ENCODE measurements around the gene SENP2. TPM values are rescaled to one million over a fixed set of nuclear protein-coding genes. Genes with fewer than 3 reads are reported as not detected.

SENP2 gene
- total RNA-seq, 3 donors from 2014 or later (not counting 1 experiment from before 2014, with no cell fraction given), result 57.8 to 59.8 (median 58.7) TPM

DNA sequence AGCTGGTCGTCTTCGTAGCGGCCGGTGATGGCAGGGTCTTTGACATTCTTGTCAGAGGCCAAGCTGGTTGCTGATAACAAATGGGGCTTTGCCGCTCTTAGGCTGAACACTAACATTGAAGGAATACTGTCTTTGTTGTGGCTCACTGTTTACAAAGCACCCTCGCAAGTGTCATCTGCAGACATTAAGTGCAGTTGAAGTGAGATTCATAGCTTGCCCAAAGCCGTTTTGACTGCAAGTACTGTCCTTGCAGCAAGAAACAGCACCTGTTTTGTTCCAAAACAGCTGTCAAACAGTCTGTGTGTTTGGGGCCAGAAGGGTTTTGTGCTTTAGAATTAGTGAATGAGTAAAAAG is 568 bp downstream of the SENP2 start:
- TF ChIP-seq, protein P1, sequence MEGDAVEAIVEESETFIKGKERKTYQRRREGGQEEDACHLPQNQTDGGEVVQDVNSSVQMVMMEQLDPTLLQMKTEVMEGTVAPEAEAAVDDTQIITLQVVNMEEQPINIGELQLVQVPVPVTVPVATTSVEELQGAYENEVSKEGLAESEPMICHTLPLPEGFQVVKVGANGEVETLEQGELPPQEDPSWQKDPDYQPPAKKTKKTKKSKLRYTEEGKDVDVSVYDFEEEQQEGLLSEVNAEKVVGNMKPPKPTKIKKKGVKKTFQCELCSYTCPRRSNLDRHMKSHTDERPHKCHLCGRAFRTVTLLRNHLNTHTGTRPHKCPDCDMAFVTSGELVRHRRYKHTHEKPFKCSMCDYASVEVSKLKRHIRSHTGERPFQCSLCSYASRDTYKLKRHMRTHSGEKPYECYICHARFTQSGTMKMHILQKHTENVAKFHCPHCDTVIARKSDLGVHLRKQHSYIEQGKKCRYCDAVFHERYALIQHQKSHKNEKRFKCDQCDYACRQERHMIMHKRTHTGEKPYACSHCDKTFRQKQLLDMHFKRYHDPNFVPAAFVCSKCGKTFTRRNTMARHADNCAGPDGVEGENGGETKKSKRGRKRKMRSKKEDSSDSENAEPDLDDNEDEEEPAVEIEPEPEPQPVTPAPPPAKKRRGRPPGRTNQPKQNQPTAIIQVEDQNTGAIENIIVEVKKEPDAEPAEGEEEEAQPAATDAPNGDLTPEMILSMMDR (IDR thresholded peaks at IDR 0.05), result no peak
- H3K36me3 Mint-ChIP-seq, result no peaks in the 10 kb centered on the region
- DNase-seq, result no peak
- Histone ChIP-seq H3K9me3 (ENCODE audit: control insufficient read depth, insufficient read depth, low read length) (no peaks in the 10 kb centered on the region), H3K27ac (ENCODE audit: low read length) (peak overlapping the region; percentile 99), H3K36me3 (ENCODE audit: control insufficient read depth, insufficient read depth, low read length) (peaks cover 2% of the 10 kb centered on the region), H3K4me3 (ENCODE audit: low read length) (peak overlapping the region; percentile 98), H3K4me1 (ENCODE audit: control insufficient read depth, insufficient read depth, low read length) (peaks cover 40% of the 10 kb centered on the region), H3K27me3 (ENCODE audit: control insufficient read depth, insufficient read depth, low read length) (no peaks in the 10 kb centered on the region)
- WGBS (ENCODE audit: insufficient coverage), result 1% methylated on average over 7 of the region's 7 CpGs
- peak overlapping the region; percentile 93 to 98 for H3K27ac Mint-ChIP-seq
- H3K4me1 Mint-ChIP-seq, result peaks cover 47 to 50% of the 10 kb centered on the region in 2 donors
- H3K27me3 Mint-ChIP-seq (ENCODE audit: low read depth in 2 of 2), result no peaks in the 10 kb centered on the region
- H3K9me3 Mint-ChIP-seq, result no peaks in the 10 kb centered on the region
- peak overlapping the region; percentile 92 for H3K4me3 Mint-ChIP-seq
- peak in 1 of 3 donors; percentile 1 for ATAC-seq
- intact Hi-C loops (cut with micrococcal nuclease), result loop anchor here (1.0 to 10.0 kb wide), 6 partner anchors 87 to 1952 kb away; partner anchors contain the start of genes DNAJB11, ETV5, KLHL24 and TMEM41A

DNA sequence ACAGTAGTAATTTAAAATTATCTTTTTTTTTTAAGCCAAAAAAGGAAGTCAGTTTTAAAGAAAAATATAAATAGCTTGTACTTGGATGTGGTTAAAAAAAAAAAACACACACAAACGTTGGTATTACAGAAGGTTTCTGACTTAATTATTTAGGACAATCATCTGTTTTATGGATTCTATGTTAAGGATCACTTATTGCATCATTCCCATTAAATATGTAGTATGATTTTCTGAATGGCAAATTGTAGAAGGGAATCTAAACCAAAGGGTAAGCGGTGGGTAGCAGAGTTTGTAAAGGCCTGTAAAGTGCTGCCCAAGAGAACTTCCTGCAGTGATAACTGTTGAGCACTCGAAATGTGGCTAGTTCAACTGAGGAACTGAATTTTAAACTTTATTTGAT is 8.0 kb downstream of the SENP2 start:
- DNase-seq, result no peak
- Histone ChIP-seq H3K27me3 (ENCODE audit: control insufficient read depth, insufficient read depth, low read length) (no peaks in the 10 kb centered on the region), H3K4me3 (ENCODE audit: low read length) (no peak overlapping the region), H3K27ac (ENCODE audit: low read length) (no peak overlapping the region), H3K36me3 (ENCODE audit: control insufficient read depth, insufficient read depth, low read length) (peaks cover 18% of the 10 kb centered on the region), H3K4me1 (ENCODE audit: control insufficient read depth, insufficient read depth, low read length) (no peaks in the 10 kb centered on the region), H3K9me3 (ENCODE audit: control insufficient read depth, insufficient read depth, low read length) (no peaks in the 10 kb centered on the region)
- intact Hi-C loops (cut with micrococcal nuclease), result no loop called here
- no peak overlapping the region for H3K27ac Mint-ChIP-seq
- H3K36me3 Mint-ChIP-seq, result peaks cover 3% of the 10 kb centered on the region
- WGBS (ENCODE audit: insufficient coverage), result 39% methylated on average over 2 of the region's 3 CpGs
- ATAC-seq, result no peak
- no peaks in the 10 kb centered on the region for H3K9me3 Mint-ChIP-seq
- H3K4me3 Mint-ChIP-seq, result no peak overlapping the region
- TF ChIP-seq, protein P1 (IDR thresholded peaks at IDR 0.05), result no peak
- H3K4me1 Mint-ChIP-seq, result peaks cover 5% of the 10 kb centered on the region in 2 donors
- no peaks in the 10 kb centered on the region for H3K27me3 Mint-ChIP-seq (ENCODE audit: low read depth in 2 of 2)

DNA sequence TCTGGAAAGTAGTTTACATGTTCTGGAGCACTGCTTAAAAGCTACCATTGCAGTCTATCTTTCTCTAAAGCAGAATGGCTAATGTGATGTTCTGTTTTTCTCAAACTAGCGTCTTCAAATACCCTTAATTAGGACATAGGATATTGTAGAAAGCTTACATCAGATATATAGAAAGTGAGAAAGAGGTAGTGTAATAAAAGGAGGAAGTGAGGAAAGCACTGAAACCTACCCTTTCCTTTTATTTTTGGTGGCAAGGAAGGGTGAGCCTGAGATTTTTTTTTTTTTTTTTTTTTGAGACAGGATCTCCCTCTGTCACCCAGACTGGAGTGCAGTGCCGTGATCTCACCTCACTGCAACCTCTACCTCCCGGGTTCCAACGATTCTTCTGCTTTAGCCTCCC is 9.4 kb downstream of the SENP2 start:
- Mint-ChIP-seq H3K4me3 (no peak overlapping the region), H3K27me3 (ENCODE audit: low read depth in 2 of 2) (no peaks in the 10 kb centered on the region), H3K9me3 (no peaks in the 10 kb centered on the region), H3K4me1 (peaks cover 5% of the 10 kb centered on the region in 2 donors), H3K27ac (peak overlapping the region; percentile 3 to 51), H3K36me3 (peaks cover 9% of the 10 kb centered on the region)
- Histone ChIP-seq H3K4me3 (ENCODE audit: low read length) (no peak overlapping the region), H3K27ac (ENCODE audit: low read length) (peak overlapping the region; percentile 68), H3K27me3 (ENCODE audit: control insufficient read depth, insufficient read depth, low read length) (no peaks in the 10 kb centered on the region), H3K9me3 (ENCODE audit: control insufficient read depth, insufficient read depth, low read length) (no peaks in the 10 kb centered on the region), H3K4me1 (ENCODE audit: control insufficient read depth, insufficient read depth, low read length) (no peaks in the 10 kb centered on the region), H3K36me3 (ENCODE audit: control insufficient read depth, insufficient read depth, low read length) (peaks cover 28% of the 10 kb centered on the region)
- TF ChIP-seq, protein P1 (IDR thresholded peaks at IDR 0.05), result no peak
- DNase-seq (no peak), ATAC-seq (no peak)
- WGBS (ENCODE audit: insufficient coverage), result 83% methylated on average over 1 of the region's 4 CpGs
- intact Hi-C loops (cut with micrococcal nuclease), result no loop called here

DNA sequence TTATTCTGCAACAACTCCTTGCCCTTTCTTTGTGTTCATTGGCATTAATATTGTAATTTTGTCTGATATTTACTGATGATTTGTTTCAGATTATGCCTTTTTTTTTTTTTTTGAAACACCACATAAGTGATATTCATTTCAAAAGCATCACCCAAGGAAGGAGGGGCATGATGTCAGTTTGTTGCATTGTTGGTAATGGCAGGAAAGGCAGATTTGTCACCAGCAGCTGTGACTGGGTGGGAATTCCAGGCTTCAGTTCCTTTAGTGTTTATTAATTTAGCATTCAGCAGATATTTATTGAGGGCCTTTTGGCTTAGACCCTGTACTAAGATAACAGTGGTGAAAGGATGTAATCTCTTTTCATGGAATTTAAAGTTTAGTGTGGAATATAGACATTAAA is 19.5 kb downstream of the SENP2 start:
- Mint-ChIP-seq H3K4me1 (peaks cover 0 to 5% of the 10 kb centered on the region in 2 donors), H3K27ac (no peak overlapping the region), H3K36me3 (peaks cover 29% of the 10 kb centered on the region), H3K27me3 (ENCODE audit: low read depth in 2 of 2) (no peaks in the 10 kb centered on the region), H3K9me3 (no peaks in the 10 kb centered on the region), H3K4me3 (no peak overlapping the region)
- no peaks in the 10 kb centered on the region for H3K9me3 ChIP-seq (ENCODE audit: control insufficient read depth, insufficient read depth, low read length)
- DNase-seq (no peak), ATAC-seq (no peak)
- H3K27ac ChIP-seq (ENCODE audit: low read length), result no peak overlapping the region
- TF ChIP-seq, protein P1 (IDR thresholded peaks at IDR 0.05), result no peak
- intact Hi-C loops (cut with micrococcal nuclease), result no loop called here
- H3K4me3 ChIP-seq (ENCODE audit: low read length), result no peak overlapping the region
- H3K27me3 ChIP-seq (ENCODE audit: control insufficient read depth, insufficient read depth, low read length), result no peaks in the 10 kb centered on the region
- H3K4me1 ChIP-seq (ENCODE audit: control insufficient read depth, insufficient read depth, low read length), result no peaks in the 10 kb centered on the region
- H3K36me3 ChIP-seq (ENCODE audit: control insufficient read depth, insufficient read depth, low read length), result peaks cover 60% of the 10 kb centered on the region

Data from natural killer cell (primary cell).